ENCODE data around the gene SHC1.

SHC1 gene

DNA sequence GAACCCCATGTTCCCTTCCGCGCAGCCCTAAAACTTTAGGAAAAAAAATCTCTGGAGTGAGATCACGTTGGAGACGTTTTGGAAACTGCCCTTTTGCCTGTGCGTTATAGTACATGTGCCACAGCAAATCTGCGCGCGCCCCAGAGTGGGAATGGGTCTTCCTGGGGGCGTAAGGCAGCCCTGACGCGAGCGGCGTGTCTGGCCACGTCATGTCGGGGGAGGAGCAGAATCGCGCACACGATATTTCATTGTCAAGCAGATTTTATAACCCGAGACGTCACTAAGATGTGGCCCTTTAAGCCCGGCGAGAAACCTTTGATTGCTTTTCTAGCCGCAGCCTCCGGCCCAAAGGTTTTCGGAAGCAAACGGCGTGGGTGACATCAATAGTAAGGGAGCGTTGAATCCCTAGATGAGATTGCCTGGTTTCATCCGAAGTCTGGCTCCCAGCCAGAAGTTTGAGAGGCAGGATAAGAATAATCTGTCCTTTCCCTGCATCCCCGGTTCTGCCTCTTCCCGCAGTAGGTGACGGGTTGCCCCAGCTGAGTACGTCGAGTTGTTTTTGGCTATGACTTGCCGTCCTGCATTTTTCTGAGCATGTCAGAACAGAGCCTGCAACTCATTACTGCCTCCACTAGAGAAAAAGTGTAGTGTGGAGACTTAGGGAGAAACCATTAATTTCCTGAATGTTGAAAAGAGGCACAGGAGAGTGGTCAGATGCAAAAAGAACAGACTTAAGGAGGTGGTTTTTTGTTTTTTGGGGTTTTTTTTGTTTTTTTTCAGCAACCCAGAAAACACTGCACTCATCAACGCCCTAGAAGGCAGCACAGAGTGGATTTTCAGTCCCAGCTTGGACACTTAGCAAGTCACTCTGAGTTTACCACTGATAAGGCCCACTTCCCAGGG lies 33.2 kb downstream of the SHC1 start:
- peak; percentile 94 for DNase-seq (ENCODE audit: low spot score)

GRCh38 chr1:154936555-154937084 lies 33.9 kb downstream of the SHC1 start, which contains the start of gene PMVK:
TSS of gene PMVK (minus strand) at chr1:154936719. CDS start at chr1:154936685, 34 bp downstream.
- peak; percentile 96 for DNase-seq (ENCODE audit: low spot score)

DNA sequence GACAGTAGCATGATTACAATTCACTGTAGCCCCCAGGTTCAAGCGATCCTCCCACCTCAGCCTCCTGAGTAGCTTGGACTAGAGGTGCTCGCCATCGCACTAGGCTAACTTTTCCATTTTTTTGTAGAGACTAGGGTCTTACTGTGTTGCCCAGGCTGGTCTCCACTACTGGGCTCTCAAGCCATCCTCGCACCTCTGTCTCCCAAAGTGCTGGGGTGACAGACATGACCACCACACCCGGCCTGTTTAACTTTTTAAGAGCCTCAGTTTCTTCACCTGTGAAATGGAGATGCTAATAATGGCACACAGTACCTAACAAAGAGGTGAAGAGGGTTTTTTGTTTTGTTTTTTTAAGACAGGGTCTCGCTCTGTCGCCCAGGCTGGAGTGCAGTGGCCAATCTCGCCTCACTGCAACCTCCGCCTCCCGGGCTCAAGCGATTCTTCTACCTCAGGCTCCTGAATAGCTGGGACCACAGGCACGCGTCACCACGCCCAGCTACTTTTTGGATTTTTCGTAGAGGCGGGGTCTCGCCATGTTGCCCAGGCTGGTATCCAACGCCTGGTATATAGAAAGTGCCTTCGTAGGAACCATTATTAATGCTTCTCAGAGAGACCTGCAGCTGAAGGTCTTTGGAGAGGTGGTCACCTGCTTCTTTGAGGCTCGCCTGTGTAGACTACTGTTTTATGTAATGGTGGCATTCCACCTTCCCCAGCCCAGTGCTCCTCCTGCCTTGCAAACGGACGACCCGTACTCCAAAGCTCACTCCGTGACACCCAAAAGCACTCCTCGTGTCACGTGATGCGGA lies 34.6 kb downstream of the SHC1 start:
- no peak for DNase-seq (ENCODE audit: low spot score)

- no peak for DNase-seq (ENCODE audit: low spot score)
Measured at GRCh38 chr1:154934358-154934948, 36.1 kb downstream of the SHC1 start.

DNA sequence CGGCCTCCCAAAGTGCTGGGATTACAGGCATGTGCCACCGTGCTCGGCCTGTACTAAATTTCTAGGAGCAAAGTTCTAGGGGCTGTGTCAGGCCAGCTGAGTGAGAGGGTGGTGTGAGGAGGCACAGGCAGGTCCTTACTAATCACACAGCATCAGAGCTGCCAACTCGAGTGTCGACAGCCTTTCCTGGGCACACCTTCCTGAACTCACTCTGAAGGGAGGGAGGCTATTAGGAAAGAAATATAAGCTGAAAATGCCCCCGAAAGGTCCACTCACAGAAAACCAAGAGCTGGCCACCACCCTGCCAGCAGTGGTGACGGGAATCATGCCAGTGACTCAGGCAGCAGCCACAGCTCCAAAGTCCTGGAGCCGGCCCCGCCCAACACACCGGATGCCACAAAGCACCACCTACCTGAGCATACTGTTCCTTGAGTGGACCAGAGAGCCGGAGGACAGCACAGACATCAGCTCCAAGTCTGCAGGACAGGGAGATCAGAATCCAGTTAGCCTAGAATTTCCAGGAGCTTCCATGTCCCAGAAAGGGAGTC lies 38.5 kb downstream of the SHC1 start:
- DNase-seq (ENCODE audit: low spot score): no peak

DNA sequence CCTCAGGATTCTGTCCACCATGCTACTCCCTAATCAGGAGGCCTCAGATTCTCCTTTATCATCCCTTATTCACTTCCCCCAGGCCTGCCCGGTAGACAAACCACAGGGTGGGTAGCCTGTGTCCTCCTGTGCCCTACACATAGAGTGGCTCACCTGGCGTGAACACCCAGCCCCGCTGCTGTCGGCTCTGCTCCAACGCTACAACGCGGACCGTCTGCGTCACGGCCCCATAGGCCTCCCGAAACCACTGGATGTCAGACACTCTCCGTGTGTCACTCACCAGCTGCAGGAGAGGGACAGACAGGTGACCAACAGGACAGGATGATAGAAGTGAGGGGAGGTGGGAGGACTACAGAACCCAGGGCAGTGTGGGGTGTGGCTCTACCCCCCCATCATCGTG lies 44.3 kb downstream of the SHC1 start:
- no peak for DNase-seq (ENCODE audit: low spot score)

DNA sequence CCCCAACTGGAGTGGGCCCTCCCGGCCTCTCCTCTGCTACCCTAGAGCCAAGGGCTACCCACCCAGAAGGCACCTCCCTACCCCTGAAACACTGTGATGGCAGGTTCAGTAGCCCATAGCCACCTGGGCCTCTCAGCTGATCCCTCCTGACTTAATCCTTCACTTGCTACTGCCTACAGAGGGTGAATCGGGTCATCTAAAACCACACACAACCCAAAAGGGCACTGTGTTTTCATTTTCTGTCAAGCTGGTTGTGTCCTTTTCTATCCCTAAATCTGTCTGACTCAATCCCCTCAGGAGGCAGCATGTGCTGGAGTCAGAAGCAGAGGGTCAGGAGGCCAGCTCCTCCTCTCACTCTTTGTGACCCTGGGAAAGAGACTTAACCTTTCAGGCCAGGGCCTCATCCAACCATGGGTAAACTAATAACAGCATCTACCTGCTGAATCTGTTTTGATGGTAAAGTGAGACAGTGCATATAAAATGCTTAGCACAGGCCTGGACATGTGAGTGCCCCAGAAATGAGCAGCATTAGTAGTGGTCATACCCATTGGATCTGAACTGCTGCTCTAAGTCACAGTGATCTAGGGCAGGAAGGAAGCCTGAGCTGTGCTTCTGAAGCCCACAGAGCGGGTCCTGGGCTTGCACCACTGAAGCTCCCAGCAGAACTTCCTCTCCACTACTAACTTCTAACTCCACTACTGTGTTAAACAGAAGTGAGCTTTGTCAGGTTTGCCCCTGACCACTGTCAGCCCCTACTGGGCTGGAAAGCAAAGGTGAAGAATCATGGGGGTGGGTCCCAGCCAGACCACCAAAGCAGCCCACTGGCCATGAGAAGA lies 45.0 kb downstream of the SHC1 start:
- DNase-seq (ENCODE audit: low spot score): no peak

- DNase-seq (ENCODE audit: low spot score): no peak
Measured at GRCh38 chr1:154923695-154924094, 46.9 kb downstream of the SHC1 start.

GRCh38 chr1:154913273-154913672 lies 57.3 kb downstream of the SHC1 start:
- no peak for DNase-seq (ENCODE audit: low spot score)

DNA sequence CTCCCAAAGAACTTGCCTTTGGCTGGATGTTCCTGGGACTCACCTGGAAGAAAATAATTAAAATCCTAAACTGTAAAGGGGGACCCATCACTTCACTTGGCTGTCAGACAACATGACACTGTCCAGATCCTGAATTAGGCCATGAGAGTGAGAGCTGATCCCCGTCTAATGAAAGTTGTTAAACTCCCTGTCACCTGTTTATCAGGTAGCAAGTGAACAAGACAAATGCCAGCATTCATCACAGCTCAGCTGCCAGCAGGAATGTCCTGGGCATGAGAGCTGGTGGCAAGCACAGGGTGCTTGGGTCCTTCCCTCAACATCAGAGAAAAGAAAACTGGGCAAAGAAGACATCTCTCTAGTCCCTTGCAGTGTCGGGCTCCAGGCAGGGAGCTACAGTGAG lies 57.8 kb downstream of the SHC1 start:
- no peak for DNase-seq (ENCODE audit: low spot score)

All from AG08396 (cell line).